Stimulated activated CD8-positive, alpha-beta memory T cell treated with anti-CD3 and anti-CD28 coated beads, Interleukin-15, amount 100 ng/mL, for 24 hours (primary cell): ENCODE measurements around the gene FYN.
"Not testable (repeated sequence)": the region's sequence is repeated elsewhere in the genome, so short reads cannot be mapped to it uniquely, and the experiment has no call there.

ENCODE experiments used
- DNase-seq: peaks from one replicate; pipeline ENCODE4 v3.0.0-alpha.2; 2020; ENCODE audit warnings: low read depth

Gene FYN

DNA sequence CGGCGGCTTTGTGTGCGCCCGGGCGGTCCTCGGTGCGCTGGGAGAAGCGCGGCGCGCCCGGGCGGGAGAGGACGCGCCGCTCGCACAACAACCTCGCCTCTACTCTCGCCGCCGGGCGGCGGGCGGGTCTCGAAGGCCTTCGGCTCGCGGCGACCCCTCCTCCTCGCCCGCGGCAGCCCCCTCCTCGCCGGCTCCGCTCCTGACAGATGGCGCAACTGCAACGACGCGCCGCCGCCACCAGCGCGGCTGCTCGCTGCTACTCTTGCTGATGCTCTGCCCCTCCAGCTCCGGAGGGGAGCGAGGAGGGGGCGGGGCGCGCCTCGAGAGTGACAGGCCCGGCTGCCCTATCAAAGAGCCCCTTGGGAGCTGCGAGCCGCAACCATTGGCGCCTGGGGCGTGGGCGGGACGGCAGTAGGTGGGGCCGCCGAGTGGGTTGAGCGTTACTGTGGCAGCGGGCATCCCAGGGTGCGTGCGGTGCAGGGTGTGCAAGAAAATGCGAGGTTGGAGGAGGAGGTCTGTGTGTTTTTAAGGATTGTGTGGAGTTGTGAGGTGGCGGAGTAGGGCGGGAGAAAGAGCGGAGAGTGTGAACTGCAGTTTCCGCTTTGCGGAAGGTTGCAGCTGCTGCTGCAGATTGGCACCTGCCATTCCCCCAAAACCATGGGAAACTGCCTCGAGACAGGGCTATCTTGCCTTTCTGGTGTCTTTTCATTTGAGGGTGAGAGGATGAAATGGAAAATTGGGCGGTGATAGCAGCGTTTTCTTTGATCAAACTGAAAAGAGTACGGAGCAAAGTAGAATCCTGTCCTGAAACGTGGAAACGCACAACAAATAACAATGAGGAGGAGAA lies at the start of gene FYN:
Gene FYN, minus strand, starts transcription at position 275 of the 847 bp plus-strand sequence. CDS start 153,401 bp downstream, outside the sequence.
- peak; percentile 97 for DNase-seq

DNA sequence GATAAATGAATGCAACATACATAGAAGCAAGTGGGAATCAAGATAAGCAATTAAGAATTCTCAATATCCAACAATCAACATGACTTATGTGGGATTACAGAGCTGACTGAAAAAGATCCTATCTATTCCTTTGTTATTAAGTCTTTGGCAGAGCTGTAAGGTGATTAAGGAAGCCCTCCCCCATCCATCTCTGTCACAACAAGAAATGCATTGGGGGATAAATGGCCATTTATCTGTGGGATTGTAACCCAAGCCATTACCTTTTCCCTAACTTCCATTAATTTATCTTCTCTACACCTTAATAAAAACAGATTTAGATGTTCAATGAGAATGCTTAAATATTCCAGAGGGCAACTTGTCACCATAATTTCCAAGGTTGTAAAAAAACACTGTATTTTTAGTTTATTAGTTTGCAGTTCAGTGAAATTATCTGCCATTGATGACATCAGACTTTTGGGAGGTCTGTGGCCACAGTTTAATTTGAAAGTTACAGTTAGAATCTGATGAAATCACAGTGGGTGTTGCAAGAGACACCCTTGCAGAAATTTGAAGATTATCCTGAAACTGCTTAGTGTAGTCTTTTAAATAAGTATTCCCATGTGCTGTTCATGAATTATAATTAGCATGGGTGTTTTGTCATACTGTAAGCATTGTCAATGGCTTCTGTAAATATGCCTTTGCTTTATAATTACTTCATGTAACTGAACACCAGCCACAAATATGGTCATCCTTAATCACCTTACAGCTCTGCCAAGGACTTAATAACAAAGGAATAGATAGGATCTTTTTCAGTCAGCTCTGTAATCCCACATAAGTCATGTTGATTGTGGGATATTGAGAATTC lies 49.4 kb upstream of the FYN start:
- DNase-seq = no peak

DNA sequence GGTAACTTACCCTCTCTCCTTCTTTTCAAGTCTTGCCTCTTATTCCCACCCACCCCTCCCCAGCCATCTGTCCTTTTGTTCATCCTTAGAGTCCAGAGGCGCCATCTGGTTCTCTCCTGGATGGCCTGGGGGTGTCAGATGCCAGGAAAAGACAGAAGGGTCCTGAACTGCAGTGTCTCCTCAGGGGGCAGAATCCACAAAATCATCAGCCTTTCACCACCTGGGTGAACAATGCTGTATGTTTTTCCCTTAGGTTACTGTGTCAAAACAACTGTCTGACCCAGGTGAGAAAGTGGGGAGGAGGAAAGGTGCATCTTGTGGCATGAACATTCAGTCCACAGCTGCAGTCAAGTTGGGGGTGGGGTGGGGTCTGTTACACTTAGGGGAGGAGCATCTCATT lies 47.9 kb upstream of the FYN start:
- DNase-seq = no peak

DNA sequence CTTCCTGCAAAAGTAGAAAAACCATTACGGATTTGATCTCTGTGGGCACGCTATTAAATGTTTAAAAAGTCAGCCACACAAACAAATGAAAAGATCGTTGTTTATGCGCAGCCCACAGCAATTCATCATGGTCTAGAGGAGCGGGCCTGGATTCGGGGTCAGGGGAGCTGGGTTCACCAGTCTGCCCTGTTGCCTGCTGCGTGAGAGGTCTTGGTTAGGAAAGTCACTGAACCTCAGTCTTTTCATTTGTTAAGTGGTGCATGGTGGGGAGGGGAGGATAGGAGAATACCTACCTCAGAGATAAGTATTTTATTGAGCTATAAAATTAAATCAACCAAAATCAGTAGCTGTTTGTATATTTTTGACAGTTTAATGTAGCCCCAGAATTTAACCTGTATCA lies 47.3 kb upstream of the FYN start:
- DNase-seq = no peak

DNA sequence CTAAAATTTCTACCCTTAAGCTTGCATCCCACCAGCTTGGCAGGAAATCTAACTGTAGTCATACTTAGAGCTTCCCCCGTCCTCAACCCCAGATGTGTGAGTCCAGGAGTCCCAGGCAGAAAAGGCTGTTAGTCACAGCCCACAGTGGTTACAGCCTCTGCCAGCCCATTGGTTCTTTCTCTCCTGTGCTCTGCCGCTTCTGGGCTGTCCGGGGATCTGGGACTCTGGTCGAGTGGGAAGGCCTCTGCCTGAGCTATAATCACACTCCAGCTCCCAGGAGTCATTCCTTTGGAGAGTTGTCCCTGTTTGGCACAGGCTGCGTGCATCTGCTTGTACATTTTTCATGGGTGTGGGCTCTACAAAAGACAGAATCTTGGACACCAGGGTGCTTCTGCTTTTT lies 45.6 kb upstream of the FYN start:
- no peak for DNase-seq

DNA sequence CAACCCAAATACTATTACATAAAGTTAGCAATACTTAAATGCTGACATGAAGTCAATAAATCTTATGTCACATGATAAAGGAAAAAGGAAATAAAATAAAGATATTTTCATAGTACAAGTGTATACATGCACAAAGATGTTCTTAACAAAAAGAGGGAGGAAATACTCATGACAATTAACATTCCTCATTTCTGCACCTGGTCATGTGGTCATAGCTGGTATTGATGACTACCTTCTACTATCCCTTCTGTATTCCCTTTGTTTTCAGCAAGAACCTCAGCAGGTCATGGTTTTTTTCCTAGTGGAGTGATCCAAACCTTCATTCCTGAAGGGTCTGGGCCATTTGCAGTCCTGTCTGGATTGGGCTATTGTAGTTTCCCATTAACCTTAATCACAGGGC lies 43.5 kb upstream of the FYN start:
- DNase-seq = no peak

DNA sequence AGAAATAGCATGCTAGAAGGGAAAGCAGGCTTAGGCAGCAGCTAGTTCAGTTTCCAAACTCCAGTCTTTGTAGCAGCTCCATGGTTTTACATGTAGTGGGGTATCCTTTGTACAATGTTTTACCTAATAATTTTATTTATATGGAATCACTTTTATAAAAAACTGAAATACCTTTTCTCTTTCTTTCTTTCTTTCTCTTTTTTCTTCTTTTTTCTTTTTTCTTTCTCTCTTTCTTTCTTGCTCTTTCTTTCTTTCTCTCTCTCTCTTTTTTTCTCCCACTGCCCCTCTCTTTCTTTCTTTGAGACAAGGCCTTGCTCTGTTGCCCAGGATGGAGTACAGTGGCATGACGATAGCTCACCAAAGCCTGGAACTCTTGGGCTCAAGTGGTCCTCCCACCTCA lies 41.4 kb upstream of the FYN start:
- DNase-seq = no peak

DNA sequence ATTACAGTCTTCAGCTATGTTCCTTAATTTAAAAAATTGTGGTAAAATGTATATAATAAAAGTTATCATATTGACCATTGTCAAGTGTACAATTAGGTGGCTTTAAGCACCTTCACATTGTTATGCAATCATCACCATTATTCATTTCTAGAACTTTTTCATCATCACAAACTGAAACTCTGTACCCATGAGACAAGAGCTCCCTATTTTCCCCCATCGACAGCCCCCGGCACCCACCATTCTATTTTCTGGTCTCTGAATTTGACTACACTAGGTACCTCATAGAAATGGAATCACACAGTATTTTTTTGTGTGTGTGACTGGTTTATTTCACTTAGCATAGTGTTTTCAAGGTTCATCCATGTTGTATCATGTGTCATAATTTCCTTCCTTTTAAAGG lies 39.7 kb upstream of the FYN start:
- DNase-seq = no peak

DNA sequence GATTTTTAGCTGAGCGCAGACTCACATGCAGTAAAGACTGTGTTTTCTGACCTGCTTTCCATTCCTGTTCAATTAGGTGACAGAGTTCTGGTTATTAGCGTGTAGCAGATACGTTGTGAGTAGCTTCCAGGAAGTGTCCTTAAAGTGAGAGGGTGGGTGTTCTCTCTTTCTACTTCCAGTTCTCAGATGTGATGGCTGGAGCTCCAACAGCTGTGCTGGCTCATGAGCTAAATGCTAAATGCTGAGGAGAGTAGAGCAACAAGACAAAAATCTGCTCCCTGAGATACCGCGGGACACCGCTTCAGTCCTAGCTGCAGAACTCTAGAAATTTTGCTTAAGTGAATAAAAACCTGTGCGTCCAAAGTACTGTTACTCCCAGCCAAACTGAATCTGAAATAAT lies 38.2 kb upstream of the FYN start:
- DNase-seq = no peak

DNA sequence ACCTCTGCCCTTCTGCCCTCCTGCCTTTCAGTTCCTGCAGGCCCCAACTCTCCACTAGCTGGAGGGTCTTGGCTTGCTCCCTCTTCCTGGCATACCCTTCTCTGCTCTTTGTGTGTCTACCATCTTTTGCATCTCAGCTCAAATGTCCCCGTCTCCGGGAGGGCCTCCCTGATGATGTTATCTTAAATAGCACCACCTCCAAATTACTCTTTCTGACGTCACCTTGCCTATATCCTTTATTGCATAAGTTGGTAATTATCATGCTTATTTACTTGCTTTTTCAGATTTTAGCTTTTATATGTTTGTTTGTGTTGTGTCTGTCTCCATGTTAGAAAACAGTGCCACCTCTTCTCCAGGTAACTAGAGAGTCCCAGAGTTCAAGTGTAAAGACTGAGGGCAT lies 36.0 kb upstream of the FYN start:
- no peak for DNase-seq

DNA sequence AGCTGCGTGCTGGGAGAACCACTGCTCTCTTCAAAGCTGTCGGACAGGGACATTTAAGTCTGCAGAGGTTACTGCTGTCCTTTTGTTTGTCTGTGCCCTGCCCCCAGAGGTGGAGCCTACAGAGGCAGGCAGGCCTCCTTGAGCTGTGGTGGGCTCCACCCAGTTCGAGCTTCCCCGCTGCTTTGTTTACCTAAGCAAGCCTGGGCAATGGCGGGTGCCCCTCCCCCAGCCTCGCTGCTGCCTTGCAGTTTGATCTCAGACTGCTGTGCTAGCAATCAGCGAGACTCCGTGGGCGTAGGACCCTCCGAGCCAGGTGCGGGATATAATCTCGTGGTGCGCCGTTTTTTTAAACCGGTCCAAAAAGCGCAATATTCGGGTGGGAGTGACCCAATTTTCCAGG lies 35.1 kb upstream of the FYN start:
- not testable (repeated sequence) for DNase-seq

DNA sequence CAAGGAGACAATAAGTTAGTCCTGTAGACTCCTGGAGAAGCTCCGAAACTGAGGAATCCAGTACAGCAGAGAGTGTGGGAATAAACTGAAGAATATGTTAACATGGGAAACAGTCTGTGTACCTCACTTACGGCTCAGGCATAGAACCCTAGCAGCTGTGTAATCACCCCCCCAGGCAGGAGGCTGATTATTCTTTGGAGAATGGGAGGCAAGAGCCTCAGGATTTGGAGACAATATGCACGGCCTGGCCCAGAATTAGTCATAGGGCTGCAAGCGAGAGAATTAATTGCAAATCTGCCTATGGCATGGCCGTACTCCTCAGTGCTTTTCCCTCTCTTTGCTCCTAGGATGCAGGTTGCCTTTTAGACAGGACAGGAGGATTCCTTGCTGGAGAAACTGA lies 27.5 kb upstream of the FYN start:
- DNase-seq = no peak

DNA sequence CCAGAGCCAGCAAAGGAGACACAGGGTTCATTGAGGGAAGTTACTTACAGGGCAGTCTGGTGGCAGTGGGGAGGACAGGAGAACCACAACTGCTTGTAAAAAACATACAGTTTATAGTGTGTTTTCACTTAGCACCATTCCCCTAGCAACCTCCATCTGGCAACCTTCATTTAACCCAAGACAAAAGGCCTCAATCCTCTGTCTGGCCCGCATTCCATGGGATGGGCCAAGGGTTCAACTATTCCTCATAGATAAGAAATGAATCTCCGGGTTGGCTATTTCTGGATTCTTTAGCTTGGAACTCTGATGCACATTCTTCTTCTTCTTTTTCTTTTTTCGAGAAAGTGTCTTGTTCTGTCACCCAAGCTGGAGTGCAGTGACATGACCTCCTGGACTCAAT lies 26.3 kb upstream of the FYN start:
- DNase-seq = no peak

DNA sequence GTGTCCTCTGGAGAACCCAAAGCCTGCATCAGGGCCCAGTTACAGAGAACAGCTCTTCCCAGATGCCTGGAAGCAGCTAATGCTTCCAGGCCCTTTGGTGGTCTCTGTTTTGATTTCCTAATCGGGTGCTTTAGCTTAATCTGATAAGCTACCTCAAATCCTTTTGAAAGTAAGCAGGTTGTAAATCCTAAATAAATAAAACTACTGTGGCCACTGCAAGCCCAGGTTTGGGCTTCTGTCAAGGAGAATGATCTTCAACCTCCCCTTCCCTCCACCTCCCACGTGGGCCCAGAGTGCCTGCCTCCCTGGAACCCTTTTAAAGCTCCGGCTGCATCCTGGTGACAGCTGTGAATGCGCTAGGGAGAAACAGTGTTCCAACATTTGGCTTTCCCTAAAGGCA lies 25.2 kb upstream of the FYN start:
- no peak for DNase-seq

DNA sequence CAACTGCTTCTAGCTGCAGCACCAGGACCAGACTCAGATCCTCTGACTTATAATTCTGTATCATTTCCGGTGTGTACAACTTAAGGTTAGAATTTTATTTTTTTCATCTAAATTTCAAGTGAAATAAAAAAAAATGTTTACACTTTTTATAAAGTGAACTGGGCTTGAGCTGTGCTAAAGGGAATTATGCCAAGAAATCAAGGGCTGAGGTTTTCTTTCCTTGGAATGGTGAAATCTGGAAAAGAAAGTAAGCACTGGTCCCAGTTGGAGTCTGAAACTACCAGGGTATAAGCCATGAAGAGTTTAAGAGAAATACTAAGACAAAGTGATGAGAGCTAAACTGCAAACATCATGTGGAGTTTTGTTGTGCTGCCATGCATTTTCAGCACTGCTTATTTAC lies 21.7 kb upstream of the FYN start:
- DNase-seq = no peak

DNA sequence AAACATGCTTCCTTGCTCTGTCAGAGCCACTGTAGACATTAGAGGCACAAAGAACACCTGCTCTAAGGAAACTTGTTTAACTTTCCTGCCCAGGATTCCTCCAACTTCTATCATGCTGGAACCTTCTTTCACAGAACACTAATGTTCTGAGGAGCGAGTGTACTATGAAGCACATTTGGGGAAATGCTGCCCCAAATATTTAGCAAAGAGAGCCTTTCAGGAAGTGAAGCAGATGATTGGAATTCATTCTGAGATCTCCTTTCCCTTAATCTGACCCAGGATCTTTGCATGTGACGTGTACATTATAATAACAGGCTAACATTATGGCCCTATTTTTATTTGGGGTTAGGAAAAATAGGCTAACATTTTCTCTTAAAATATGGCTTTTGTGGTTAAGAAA lies 21.0 kb upstream of the FYN start:
- no peak for DNase-seq

DNA sequence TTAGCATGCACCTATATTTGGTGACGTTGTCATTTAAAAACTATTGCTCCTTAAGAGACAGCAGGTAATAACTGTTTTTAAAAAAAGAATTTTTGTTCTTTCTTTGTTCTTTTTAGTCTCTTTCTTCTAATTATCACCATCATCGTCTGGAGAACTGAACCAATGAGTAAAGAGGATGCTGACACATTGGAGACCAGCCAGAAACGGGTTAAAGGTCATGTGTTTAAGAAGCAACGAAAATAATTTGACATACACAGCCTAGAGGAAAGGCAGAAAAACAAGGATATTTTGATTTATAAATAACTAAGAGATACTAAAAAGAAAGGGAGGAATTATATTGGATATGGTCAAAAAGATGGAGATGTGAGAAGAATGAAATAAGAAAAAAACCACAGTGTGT lies 19.2 kb upstream of the FYN start:
- DNase-seq = no peak

DNA sequence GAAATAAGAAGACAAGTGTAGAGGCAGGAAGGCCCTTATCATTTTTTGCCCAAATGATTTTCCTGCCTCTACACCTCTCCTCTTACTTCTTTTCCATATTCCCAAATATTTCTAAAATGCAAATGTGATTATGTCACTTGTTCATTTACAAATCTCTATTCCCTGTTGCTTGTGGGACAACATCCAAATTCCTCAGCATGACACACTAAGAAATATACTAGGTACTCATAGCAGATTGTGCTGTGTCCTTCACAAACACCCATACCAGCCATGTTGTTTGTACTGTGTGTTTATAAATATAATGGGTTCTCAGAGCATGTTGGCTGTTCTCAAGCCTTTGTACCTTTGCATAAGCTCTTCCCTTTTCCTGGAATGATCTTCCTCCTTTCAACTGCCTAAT lies 17.7 kb upstream of the FYN start:
- no peak for DNase-seq

DNA sequence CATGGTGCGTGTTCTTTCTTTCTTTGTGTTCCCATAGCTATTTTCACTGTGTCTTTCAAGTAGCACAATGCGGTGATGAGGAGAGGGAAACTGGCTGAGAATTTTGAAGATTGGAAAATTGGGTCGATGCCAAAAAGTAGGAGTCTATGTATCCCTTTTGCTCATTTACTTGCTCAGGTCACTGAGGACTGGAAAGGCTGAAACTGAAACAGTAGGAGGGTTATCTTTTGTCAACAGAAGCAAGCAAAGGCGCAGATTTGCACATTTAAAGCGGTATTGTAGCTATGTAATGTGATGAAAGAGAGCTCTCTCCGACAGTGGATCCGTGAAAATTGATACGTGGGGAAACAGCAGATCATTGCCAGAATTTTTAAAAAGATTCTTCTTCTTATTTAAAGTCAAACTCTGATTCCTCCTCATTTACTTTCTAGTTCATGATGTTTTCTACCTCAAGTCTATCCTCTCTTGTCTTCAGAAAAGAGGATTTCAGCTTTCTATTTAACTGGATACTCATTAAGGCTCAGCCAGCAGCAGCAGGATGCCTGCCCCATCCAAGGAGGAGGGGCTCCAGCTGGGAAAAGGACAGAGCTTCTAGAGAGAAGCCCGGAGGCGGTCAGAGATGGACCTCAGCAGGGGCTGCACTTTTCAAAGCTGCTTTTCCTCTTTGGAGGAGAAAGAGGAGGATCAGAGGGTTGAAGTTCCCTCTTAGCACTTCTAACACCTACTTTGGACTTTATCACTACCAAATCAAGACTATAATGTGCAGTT lies 15.9 kb upstream of the FYN start:
- DNase-seq = no peak

DNA sequence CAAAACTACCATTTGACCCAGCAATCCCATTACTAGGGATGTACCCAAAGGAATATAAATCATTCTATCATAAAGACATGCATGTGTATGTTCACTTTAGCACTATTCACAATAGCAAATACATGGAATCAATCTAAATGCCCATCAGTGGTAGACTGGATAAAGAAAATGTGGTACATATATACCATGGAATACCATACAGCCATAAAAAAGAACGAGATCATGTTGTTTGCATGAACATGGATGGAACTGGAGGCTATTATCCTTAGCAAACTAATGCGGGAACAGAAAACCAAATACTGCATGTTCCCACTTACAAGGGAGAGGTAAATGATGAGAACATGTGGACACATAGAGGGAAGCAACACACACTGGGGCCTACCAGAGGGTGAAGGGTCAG lies 13.5 kb upstream of the FYN start:
- DNase-seq = not testable (repeated sequence)

DNA sequence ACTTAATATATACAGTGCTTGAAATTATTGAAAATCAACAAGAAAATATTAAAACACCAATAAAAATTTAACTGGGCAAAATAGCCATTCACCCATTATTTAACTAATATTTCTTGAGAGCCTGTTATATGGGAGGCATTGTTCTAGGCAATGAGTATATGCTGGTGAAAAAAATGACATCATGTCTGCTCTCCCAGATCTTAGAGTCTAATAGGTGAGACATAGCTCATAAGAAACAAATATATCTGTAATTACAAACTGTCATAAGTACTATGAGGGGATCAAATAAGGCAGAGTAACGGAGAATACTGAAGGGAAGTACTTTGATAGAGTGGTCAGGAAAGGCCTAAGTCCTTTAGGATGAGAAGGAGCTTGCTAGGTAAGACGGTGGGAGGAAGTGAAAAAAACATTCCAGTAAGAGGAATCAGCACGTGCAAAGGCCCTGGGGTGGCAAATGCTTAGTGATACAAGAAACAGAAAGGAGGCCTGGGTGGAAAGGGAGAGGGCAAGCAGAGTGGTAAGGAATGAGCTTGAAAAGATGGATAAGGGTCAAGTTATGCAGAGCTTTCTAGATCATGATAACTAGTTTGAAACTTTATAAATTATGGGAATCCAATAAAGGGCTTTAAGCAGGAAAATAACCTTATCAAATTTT lies 12.2 kb upstream of the FYN start:
- no peak for DNase-seq

DNA sequence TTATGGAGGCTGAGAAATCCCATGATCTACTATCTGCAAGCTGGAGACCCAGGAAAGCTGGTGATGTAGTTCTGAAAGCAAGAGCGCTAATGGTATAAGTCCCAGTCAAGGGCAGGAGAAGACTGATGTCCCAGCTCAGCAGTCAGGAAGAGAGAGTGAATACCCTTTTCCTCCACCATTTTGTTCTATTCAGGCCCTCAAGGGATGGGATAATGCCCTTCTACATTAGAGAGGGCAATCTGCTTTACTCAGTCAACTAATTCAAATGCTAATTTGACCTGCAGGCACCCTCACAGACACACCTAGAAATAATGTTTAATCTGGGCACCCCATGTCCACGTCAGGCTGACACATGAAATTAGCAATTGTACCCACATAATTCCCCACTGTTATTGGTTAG lies 10.8 kb upstream of the FYN start:
- no peak for DNase-seq
